Smooth muscle cell (in vitro differentiated cells): ENCODE results near the gene TAGAP. TPM values are rescaled to one million over a fixed set of nuclear protein-coding genes. Genes with fewer than 3 reads are reported as not detected.

Experiments
- DNase-seq: peaks from one replicate; lab custom pipeline; 2025; ENCODE audit not compliant: unreplicated experiment; lab: John Stamatoyannopoulos, UW
- H2AFZ ChIP-seq: fragments of 200-600 bp; sonication (generic); 2 replicates; pipeline ENCODE4 v1.6.0; 2016; ENCODE audit warnings: antibody characterized with exemption, low read depth, mild to moderate bottlenecking
- H3F3A ChIP-seq: fragments of 200-600 bp; sonication (generic); 2 replicates; pipeline ENCODE4 v1.6.0; 2017; ENCODE audit warnings: antibody characterized with exemption, low read depth
- H3K27ac ChIP-seq: fragments of 200-600 bp; sonication (generic); 2 replicates; pipeline ENCODE4 v1.5.1; 2016; ENCODE audit warnings: low read depth, mild to moderate bottlenecking
- H3K27me3 ChIP-seq: fragments of 200-600 bp; sonication (generic); 2 replicates; pipeline ENCODE4 v1.6.1; 2016; ENCODE audit warnings: low read depth, mild to moderate bottlenecking
- H3K36me3 ChIP-seq: fragments of 200-600 bp; sonication (generic); 2 replicates; pipeline ENCODE4 v1.5.1; 2016; ENCODE audit warnings: low read depth
- H3K4me1 ChIP-seq: fragments of 200-600 bp; sonication (generic); 2 replicates; pipeline ENCODE4 v1.5.1; 2016; ENCODE audit warnings: low read depth
- H3K4me2 ChIP-seq: fragments of 200-600 bp; sonication (generic); 2 replicates; pipeline ENCODE4 v1.6.0; 2016; ENCODE audit warnings: mild to moderate bottlenecking
- H3K4me3 ChIP-seq: fragments of 200-600 bp; sonication (generic); 2 replicates; pipeline ENCODE4 v1.5.1; 2016; ENCODE audit warnings: mild to moderate bottlenecking
- H3K79me2 ChIP-seq: fragments of 200-600 bp; sonication (generic); 2 replicates; pipeline ENCODE4 v1.6.0; 2016; ENCODE audit warnings: low read depth, mild to moderate bottlenecking
- H3K9ac ChIP-seq: fragments of 200-600 bp; sonication (generic); 2 replicates; pipeline ENCODE4 v1.6.0; 2016; ENCODE audit warnings: low read depth
- H3K9me3 ChIP-seq: fragments of 200-600 bp; sonication (generic); replicated peaks from 2 replicates; pipeline ENCODE4 v1.5.1; 2016; ENCODE audit warnings: low read depth
- H4K20me1 ChIP-seq: fragments of 200-600 bp; sonication (generic); 2 replicates; pipeline ENCODE4 v1.6.0; 2016; ENCODE audit warnings: low read depth
- WGBS: methylation state at CpG from one replicate; pipeline ENCODE4 v1.1.7; 2016; ENCODE audit warnings: low lambda C conversion rate; 5-methylcytosine and 5-hydroxymethylcytosine counted together
- polyA plus RNA-seq: library from polyadenylated mRNA; unstranded; fragments of >200 nt; fragmentation: Nextera tagmentation; extraction: Ambion mirVana; gene quantifications from 2 replicates; pipeline ENCODE4 v1.2.1, GENCODE V29; 2016
- total RNA-seq: library from RNA; depleted of rRNA; stranded (reverse); fragments of >200 nt; gene quantifications from 2 replicates; pipeline ENCODE4 v1.2.3, GENCODE V29; 2014
- TF ChIP-seq, protein P1 (sequence below): fragments of 200-600 bp; sonication (generic); IDR thresholded peaks from 2 replicates; pipeline ENCODE4 v1.5.1; 2017; ENCODE audit warnings: borderline replicate concordance, mild to moderate bottlenecking, antibody characterized with exemption; ENCODE audit not compliant: insufficient read depth, poor library complexity, severe bottlenecking

Gene TAGAP
- total and polyA plus RNA-seq, 2 experiments from 2014 or later = not detected

- Histone ChIP-seq H3F3A (no peaks in the 10 kb centered on the region), H3K9ac (no peak overlapping the region), H3K4me1 (no peaks in the 10 kb centered on the region), H3K79me2 (no peaks in the 10 kb centered on the region), H3K9me3 (no peaks in the 10 kb centered on the region), H4K20me1 (no peaks in the 10 kb centered on the region), H3K4me3 (no peak overlapping the region), H3K4me2 (no peak overlapping the region), H3K36me3 (no peaks in the 10 kb centered on the region), H3K27ac (no peak overlapping the region), H3K27me3 (no peaks in the 10 kb centered on the region), H2AFZ (no peak overlapping the region)
- DNase-seq = no peak
- TF ChIP-seq, protein P1, sequence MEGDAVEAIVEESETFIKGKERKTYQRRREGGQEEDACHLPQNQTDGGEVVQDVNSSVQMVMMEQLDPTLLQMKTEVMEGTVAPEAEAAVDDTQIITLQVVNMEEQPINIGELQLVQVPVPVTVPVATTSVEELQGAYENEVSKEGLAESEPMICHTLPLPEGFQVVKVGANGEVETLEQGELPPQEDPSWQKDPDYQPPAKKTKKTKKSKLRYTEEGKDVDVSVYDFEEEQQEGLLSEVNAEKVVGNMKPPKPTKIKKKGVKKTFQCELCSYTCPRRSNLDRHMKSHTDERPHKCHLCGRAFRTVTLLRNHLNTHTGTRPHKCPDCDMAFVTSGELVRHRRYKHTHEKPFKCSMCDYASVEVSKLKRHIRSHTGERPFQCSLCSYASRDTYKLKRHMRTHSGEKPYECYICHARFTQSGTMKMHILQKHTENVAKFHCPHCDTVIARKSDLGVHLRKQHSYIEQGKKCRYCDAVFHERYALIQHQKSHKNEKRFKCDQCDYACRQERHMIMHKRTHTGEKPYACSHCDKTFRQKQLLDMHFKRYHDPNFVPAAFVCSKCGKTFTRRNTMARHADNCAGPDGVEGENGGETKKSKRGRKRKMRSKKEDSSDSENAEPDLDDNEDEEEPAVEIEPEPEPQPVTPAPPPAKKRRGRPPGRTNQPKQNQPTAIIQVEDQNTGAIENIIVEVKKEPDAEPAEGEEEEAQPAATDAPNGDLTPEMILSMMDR = no peak
- WGBS = 90% methylated on average over 7 of the region's 7 CpGs
These were observed 37.4 kb upstream of the TAGAP start for GRCh38 chr6:159082039-159082815.

DNA sequence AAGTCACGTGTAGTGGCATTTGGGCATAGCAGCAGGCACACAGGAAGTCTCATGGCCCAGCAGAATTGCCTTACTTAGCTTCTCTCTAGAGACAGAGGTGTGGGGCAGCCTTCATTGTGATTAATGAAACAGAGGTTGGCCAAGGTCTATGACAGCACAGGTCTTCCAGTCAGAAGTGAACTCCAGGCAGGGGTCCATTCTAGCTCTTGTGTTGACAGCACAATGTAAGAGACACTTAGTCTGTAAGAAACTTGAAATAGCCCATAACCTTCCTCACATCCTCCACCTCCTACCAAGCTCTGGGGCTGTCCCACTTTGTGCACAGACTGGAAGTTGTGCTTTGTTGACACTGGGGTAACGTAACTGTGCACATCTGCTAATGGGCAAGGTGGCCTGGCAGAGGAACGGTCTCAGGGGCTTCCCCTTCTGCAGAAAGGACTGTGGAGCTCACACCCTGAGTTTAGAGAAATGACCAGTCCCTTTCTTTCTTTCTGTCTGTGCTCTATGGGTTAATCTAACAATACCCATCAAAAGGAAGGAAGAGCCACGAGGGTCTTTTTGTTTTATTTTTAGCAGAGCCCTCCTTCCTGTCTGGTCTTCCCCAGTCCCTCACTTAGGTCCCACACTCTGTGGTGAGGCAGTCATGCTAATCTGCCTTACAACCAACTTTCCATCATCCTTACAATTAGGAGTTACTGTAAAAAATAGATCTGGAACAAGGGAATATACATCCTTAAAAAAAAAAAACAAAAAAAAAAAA, 35.6 kb upstream of the TAGAP start:
- Histone ChIP-seq H2AFZ (no peak overlapping the region), H3K36me3 (no peaks in the 10 kb centered on the region), H4K20me1 (no peaks in the 10 kb centered on the region), H3K9me3 (no peaks in the 10 kb centered on the region), H3K27me3 (no peaks in the 10 kb centered on the region), H3K27ac (no peak overlapping the region), H3K4me3 (no peak overlapping the region), H3K9ac (no peak overlapping the region), H3K4me2 (no peak overlapping the region), H3K79me2 (no peaks in the 10 kb centered on the region), H3K4me1 (no peaks in the 10 kb centered on the region), H3F3A (no peaks in the 10 kb centered on the region)
- TF ChIP-seq, protein P1 = no peak
- DNase-seq = no peak
- WGBS = 77% methylated on average over 4 of the region's 4 CpGs

DNA sequence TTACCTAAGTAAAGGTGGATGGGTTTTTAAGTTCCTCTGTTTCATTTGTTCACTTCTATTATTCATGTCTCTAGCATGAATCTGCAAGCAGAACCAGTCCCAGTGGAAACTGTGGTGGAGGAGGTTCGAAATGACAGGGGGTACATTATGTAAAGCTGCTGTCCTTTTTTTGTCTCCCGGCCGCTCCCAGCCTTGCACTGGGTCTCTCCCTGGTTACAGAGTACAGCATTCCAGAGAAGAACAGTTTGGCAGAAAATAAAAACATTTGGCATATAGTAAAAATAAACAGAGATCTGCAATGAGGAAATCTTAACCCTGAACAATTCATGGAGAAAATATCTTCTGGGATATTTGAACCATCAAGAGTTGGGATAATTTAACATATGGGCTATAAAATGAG, 34.6 kb upstream of the TAGAP start:
- H3K27me3 ChIP-seq = no peaks in the 10 kb centered on the region
- WGBS = 84% methylated on average over 3 of the region's 3 CpGs
- H3K79me2 ChIP-seq = no peaks in the 10 kb centered on the region
- H3F3A ChIP-seq = no peaks in the 10 kb centered on the region
- TF ChIP-seq, protein P1 = no peak
- H3K9me3 ChIP-seq = no peaks in the 10 kb centered on the region
- H3K4me3 ChIP-seq = no peak overlapping the region
- no peak for DNase-seq
- no peak overlapping the region for H3K9ac ChIP-seq
- H2AFZ ChIP-seq = no peak overlapping the region
- H3K4me2 ChIP-seq = no peak overlapping the region
- H4K20me1 ChIP-seq = no peaks in the 10 kb centered on the region
- H3K36me3 ChIP-seq = no peaks in the 10 kb centered on the region
- H3K27ac ChIP-seq = no peak overlapping the region
- no peaks in the 10 kb centered on the region for H3K4me1 ChIP-seq
